WTC11 (cell line): ENCODE measurements around the gene CCDC183. TPM values are rescaled to one million over a fixed set of nuclear protein-coding genes. Genes with fewer than 3 reads are reported as not detected.

Source experiments
- FOXK1 ChIP-seq: sonication (generic); formaldehyde crosslinking; IDR thresholded peaks from 2 replicates; pipeline ENCODE4 v1.8.0; 2022; ENCODE audit warnings: mild to moderate bottlenecking, moderate library complexity, missing genetic modification reagents
- HMGA2 ChIP-seq: fragments of 250-450 bp; sonication (Bioruptor Pico); IDR thresholded peaks from 2 replicates; pipeline ENCODE4 v1.4.0; 2021; ENCODE audit warnings: mild to moderate bottlenecking, moderate library complexity
- IRF2 ChIP-seq: sonication (generic); formaldehyde crosslinking; IDR thresholded peaks from 2 replicates; pipeline ENCODE4 v1.8.0; 2022; ENCODE audit warnings: low read depth, missing genetic modification reagents, borderline replicate concordance
- JUN ChIP-seq: sonication (generic); formaldehyde crosslinking; IDR thresholded peaks from 2 replicates; pipeline ENCODE4 v1.8.0; 2023; ENCODE audit warnings: mild to moderate bottlenecking, missing genetic modification reagents
- MXD4 ChIP-seq: fragments of 250-450 bp; sonication (Bioruptor Pico); IDR thresholded peaks from 2 replicates; pipeline ENCODE4 v1.8.0; 2021; ENCODE audit warnings: mild to moderate bottlenecking, moderate library complexity, borderline replicate concordance
- MYBL2 ChIP-seq: sonication (generic); formaldehyde crosslinking; IDR thresholded peaks from 2 replicates; pipeline ENCODE4 v1.8.1; 2023; ENCODE audit warnings: mild to moderate bottlenecking, moderate library complexity, missing genetic modification reagents
- NFATC4 ChIP-seq: fragments of 250-450 bp; sonication (Bioruptor Pico); IDR thresholded peaks from 2 replicates; pipeline ENCODE4 v1.9.0; 2021; ENCODE audit warnings: mild to moderate bottlenecking
- OVOL2 ChIP-seq: fragments of 250-450 bp; sonication (Bioruptor Pico); IDR thresholded peaks from 2 replicates; pipeline ENCODE4 v1.9.0; 2021; ENCODE audit warnings: mild to moderate bottlenecking, borderline replicate concordance
- RELA ChIP-seq: sonication (generic); formaldehyde crosslinking; IDR thresholded peaks from 2 replicates; pipeline ENCODE4 v1.8.1; 2022; ENCODE audit warnings: missing genetic modification reagents, mild to moderate bottlenecking, borderline replicate concordance
- SMAD3 ChIP-seq: sonication (generic); formaldehyde crosslinking; IDR thresholded peaks from 2 replicates; pipeline ENCODE4 v1.8.0; 2022; ENCODE audit warnings: missing genetic modification reagents, mild to moderate bottlenecking, borderline replicate concordance
- ZNF232 ChIP-seq: sonication (generic); formaldehyde crosslinking; IDR thresholded peaks from 2 replicates; pipeline ENCODE4 v1.8.0; 2022; ENCODE audit warnings: mild to moderate bottlenecking, missing genetic modification reagents
- ZNF317 ChIP-seq: sonication (generic); formaldehyde crosslinking; IDR thresholded peaks from 2 replicates; pipeline ENCODE4 v1.8.1; 2023; ENCODE audit warnings: low read depth, mild to moderate bottlenecking, moderate library complexity, missing genetic modification reagents, borderline replicate concordance
- ZNF423 ChIP-seq: fragments of 250-450 bp; sonication (Bioruptor Pico); IDR thresholded peaks from 2 replicates; pipeline ENCODE4 v2.1.2; 2022; ENCODE audit warnings: mild to moderate bottlenecking, moderate library complexity
- total RNA-seq: library from RNA; stranded (reverse); gene quantifications from 3 replicates; pipeline ENCODE4 v1.2.3, GENCODE V29; 2021
- TF ChIP-seq, protein P1 (sequence below): sonication (generic); formaldehyde crosslinking; IDR thresholded peaks from 2 replicates; pipeline ENCODE4 v1.8.1; 2023; ENCODE audit warnings: mild to moderate bottlenecking, moderate library complexity, missing genetic modification reagents
- TF ChIP-seq, protein P2 (sequence below): sonication (generic); formaldehyde crosslinking; IDR thresholded peaks from 2 replicates; pipeline ENCODE4 v1.8.0; 2022; ENCODE audit warnings: mild to moderate bottlenecking, missing genetic modification reagents
- TF ChIP-seq, protein P3 (sequence below): sonication (generic); formaldehyde crosslinking; IDR thresholded peaks from 2 replicates; pipeline ENCODE4 v1.8.1; 2023; ENCODE audit warnings: mild to moderate bottlenecking, missing genetic modification reagents
- TF ChIP-seq, protein P4 (sequence below): sonication (generic); formaldehyde crosslinking; IDR thresholded peaks from 2 replicates; pipeline ENCODE4 v1.8.0; 2023; ENCODE audit warnings: missing genetic modification reagents
- TF ChIP-seq, protein P5 (sequence below): fragments of 250-450 bp; sonication (Bioruptor Pico); IDR thresholded peaks from 2 replicates; pipeline ENCODE4 v1.9.0; 2021; ENCODE audit warnings: mild to moderate bottlenecking, borderline replicate concordance
- TF ChIP-seq, protein P6 (sequence below): sonication (generic); formaldehyde crosslinking; IDR thresholded peaks from 2 replicates; pipeline ENCODE4 v1.8.0; 2023; ENCODE audit warnings: mild to moderate bottlenecking, missing genetic modification reagents
- TF ChIP-seq, protein P7 (sequence below): sonication (generic); formaldehyde crosslinking; IDR thresholded peaks from 2 replicates; pipeline ENCODE4 v1.8.1; 2022; ENCODE audit warnings: missing genetic modification reagents, borderline replicate concordance
- TF ChIP-seq, protein P8 (sequence below): sonication (generic); formaldehyde crosslinking; conservative IDR thresholded peaks from 2 replicates; pipeline ENCODE4 v1.8.1; 2023; ENCODE audit warnings: mild to moderate bottlenecking, low read depth, missing genetic modification reagents, moderate library complexity

CCDC183 gene
- total RNA-seq, 1 experiment from 2014 or later = 2.1 TPM

DNA sequence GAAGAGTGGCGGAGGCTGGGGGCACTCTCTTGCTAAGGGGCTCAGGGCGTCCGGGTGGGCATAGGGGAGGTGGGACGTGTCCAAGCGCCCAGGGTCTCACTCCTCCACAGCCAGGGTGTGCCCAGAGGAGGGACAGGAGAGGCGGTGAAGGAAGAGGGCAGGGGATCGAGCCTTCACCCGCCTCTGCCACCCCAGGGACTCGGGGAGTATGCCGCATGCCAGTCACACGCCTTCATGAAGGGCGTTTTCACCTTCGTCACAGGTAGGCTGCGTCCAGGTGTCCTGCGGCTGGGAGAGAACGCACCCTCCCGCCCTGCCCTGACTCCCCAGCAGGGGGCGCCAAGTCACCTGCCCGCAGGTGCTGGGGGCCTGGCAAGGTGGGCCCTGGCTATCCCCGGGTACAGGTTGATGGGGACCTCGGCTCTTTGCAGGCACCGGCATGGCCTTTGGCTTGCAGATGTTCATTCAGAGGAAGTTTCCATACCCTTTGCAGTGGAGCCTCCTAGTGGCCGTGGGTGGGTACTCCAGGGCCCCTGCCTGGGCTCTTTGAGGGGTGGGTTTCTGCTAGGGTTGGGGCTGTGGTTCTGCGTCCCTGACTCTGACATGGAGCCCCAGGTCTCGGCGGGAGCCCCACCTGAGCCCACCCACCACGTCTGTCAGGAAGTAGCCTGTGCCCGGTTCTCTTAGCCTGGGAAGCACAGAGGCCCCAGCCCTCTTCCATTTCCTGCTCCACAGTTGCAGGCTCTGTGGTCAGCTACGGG, 4.4 kb upstream of the CCDC183 start (continued):
- TF ChIP-seq, protein P1, sequence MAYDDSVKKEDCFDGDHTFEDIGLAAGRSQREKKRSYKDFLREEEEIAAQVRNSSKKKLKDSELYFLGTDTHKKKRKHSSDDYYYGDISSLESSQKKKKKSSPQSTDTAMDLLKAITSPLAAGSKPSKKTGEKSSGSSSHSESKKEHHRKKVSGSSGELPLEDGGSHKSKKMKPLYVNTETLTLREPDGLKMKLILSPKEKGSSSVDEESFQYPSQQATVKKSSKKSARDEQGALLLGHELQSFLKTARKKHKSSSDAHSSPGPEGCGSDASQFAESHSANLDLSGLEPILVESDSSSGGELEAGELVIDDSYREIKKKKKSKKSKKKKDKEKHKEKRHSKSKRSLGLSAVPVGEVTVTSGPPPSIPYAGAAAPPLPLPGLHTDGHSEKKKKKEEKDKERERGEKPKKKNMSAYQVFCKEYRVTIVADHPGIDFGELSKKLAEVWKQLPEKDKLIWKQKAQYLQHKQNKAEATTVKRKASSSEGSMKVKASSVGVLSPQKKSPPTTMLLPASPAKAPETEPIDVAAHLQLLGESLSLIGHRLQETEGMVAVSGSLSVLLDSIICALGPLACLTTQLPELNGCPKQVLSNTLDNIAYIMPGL (CRISPR knock-in tag) = peak; percentile 77
- no peak for TF ChIP-seq ZNF423 (CRISPR knock-in tag)
- no peak for TF ChIP-seq MXD4 (CRISPR knock-in tag)
- TF ChIP-seq MYBL2 (CRISPR knock-in tag) = peak; percentile 48; the same call in 1 of the 2 replicates
- no peak for TF ChIP-seq NFATC4 (CRISPR knock-in tag)
- TF ChIP-seq, protein P2, sequence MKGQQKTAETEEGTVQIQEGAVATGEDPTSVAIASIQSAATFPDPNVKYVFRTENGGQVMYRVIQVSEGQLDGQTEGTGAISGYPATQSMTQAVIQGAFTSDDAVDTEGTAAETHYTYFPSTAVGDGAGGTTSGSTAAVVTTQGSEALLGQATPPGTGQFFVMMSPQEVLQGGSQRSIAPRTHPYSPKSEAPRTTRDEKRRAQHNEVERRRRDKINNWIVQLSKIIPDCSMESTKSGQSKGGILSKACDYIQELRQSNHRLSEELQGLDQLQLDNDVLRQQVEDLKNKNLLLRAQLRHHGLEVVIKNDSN = peak; percentile 47; the same call in 1 of the 2 replicates
- TF ChIP-seq, protein P3, sequence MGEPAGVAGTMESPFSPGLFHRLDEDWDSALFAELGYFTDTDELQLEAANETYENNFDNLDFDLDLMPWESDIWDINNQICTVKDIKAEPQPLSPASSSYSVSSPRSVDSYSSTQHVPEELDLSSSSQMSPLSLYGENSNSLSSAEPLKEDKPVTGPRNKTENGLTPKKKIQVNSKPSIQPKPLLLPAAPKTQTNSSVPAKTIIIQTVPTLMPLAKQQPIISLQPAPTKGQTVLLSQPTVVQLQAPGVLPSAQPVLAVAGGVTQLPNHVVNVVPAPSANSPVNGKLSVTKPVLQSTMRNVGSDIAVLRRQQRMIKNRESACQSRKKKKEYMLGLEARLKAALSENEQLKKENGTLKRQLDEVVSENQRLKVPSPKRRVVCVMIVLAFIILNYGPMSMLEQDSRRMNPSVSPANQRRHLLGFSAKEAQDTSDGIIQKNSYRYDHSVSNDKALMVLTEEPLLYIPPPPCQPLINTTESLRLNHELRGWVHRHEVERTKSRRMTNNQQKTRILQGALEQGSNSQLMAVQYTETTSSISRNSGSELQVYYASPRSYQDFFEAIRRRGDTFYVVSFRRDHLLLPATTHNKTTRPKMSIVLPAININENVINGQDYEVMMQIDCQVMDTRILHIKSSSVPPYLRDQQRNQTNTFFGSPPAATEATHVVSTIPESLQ (CRISPR knock-in tag) = no peak
- TF ChIP-seq JUN (CRISPR knock-in tag) = peak; percentile 69; the same call in 1 of the 2 replicates
- no peak for TF ChIP-seq IRF2 (CRISPR knock-in tag)
- TF ChIP-seq FOXK1 (CRISPR knock-in tag) = no peak
- no peak for TF ChIP-seq HMGA2 (CRISPR knock-in tag)
- TF ChIP-seq, protein P4, sequence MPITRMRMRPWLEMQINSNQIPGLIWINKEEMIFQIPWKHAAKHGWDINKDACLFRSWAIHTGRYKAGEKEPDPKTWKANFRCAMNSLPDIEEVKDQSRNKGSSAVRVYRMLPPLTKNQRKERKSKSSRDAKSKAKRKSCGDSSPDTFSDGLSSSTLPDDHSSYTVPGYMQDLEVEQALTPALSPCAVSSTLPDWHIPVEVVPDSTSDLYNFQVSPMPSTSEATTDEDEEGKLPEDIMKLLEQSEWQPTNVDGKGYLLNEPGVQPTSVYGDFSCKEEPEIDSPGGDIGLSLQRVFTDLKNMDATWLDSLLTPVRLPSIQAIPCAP (CRISPR knock-in tag) = no peak; the same call in 1 of the 2 replicates
- TF ChIP-seq SMAD3 (CRISPR knock-in tag) = 0 out of 2 replicates have a peak, but pooled peaks have one; percentile 20
- TF ChIP-seq OVOL2 (CRISPR knock-in tag) = no peak
- TF ChIP-seq, protein P5, sequence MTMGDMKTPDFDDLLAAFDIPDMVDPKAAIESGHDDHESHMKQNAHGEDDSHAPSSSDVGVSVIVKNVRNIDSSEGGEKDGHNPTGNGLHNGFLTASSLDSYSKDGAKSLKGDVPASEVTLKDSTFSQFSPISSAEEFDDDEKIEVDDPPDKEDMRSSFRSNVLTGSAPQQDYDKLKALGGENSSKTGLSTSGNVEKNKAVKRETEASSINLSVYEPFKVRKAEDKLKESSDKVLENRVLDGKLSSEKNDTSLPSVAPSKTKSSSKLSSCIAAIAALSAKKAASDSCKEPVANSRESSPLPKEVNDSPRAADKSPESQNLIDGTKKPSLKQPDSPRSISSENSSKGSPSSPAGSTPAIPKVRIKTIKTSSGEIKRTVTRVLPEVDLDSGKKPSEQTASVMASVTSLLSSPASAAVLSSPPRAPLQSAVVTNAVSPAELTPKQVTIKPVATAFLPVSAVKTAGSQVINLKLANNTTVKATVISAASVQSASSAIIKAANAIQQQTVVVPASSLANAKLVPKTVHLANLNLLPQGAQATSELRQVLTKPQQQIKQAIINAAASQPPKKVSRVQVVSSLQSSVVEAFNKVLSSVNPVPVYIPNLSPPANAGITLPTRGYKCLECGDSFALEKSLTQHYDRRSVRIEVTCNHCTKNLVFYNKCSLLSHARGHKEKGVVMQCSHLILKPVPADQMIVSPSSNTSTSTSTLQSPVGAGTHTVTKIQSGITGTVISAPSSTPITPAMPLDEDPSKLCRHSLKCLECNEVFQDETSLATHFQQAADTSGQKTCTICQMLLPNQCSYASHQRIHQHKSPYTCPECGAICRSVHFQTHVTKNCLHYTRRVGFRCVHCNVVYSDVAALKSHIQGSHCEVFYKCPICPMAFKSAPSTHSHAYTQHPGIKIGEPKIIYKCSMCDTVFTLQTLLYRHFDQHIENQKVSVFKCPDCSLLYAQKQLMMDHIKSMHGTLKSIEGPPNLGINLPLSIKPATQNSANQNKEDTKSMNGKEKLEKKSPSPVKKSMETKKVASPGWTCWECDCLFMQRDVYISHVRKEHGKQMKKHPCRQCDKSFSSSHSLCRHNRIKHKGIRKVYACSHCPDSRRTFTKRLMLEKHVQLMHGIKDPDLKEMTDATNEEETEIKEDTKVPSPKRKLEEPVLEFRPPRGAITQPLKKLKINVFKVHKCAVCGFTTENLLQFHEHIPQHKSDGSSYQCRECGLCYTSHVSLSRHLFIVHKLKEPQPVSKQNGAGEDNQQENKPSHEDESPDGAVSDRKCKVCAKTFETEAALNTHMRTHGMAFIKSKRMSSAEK (CRISPR knock-in tag) = no peak
- no peak for TF ChIP-seq RELA (CRISPR knock-in tag)
- TF ChIP-seq, protein P6, sequence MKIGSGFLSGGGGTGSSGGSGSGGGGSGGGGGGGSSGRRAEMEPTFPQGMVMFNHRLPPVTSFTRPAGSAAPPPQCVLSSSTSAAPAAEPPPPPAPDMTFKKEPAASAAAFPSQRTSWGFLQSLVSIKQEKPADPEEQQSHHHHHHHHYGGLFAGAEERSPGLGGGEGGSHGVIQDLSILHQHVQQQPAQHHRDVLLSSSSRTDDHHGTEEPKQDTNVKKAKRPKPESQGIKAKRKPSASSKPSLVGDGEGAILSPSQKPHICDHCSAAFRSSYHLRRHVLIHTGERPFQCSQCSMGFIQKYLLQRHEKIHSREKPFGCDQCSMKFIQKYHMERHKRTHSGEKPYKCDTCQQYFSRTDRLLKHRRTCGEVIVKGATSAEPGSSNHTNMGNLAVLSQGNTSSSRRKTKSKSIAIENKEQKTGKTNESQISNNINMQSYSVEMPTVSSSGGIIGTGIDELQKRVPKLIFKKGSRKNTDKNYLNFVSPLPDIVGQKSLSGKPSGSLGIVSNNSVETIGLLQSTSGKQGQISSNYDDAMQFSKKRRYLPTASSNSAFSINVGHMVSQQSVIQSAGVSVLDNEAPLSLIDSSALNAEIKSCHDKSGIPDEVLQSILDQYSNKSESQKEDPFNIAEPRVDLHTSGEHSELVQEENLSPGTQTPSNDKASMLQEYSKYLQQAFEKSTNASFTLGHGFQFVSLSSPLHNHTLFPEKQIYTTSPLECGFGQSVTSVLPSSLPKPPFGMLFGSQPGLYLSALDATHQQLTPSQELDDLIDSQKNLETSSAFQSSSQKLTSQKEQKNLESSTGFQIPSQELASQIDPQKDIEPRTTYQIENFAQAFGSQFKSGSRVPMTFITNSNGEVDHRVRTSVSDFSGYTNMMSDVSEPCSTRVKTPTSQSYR (CRISPR knock-in tag) = peak; percentile 26; the same call in 1 of the 2 replicates
- TF ChIP-seq ZNF317 (CRISPR knock-in tag) = no peak
- TF ChIP-seq, protein P7, sequence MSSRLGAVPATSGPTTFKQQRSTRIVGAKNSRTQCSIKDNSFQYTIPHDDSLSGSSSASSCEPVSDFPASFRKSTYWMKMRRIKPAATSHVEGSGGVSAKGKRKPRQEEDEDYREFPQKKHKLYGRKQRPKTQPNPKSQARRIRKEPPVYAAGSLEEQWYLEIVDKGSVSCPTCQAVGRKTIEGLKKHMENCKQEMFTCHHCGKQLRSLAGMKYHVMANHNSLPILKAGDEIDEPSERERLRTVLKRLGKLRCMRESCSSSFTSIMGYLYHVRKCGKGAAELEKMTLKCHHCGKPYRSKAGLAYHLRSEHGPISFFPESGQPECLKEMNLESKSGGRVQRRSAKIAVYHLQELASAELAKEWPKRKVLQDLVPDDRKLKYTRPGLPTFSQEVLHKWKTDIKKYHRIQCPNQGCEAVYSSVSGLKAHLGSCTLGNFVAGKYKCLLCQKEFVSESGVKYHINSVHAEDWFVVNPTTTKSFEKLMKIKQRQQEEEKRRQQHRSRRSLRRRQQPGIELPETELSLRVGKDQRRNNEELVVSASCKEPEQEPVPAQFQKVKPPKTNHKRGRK = no peak
- peak; percentile 59; the same call in 1 of the 2 replicates for TF ChIP-seq ZNF232 (CRISPR knock-in tag)
- TF ChIP-seq, protein P8, sequence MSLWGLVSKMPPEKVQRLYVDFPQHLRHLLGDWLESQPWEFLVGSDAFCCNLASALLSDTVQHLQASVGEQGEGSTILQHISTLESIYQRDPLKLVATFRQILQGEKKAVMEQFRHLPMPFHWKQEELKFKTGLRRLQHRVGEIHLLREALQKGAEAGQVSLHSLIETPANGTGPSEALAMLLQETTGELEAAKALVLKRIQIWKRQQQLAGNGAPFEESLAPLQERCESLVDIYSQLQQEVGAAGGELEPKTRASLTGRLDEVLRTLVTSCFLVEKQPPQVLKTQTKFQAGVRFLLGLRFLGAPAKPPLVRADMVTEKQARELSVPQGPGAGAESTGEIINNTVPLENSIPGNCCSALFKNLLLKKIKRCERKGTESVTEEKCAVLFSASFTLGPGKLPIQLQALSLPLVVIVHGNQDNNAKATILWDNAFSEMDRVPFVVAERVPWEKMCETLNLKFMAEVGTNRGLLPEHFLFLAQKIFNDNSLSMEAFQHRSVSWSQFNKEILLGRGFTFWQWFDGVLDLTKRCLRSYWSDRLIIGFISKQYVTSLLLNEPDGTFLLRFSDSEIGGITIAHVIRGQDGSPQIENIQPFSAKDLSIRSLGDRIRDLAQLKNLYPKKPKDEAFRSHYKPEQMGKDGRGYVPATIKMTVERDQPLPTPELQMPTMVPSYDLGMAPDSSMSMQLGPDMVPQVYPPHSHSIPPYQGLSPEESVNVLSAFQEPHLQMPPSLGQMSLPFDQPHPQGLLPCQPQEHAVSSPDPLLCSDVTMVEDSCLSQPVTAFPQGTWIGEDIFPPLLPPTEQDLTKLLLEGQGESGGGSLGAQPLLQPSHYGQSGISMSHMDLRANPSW (CRISPR knock-in tag) = no peak
